Thyroid gland (tissue), 4 donors: ENCODE measurements around the gene IFFO2. TPM values are rescaled to one million over a fixed set of nuclear protein-coding genes. Genes with fewer than 3 reads are reported as not detected.

ENCODE experiments used
- DNase-seq, 2 donors: peaks; one replicate each; pipeline ENCODE4 v3.0.0-alpha.2; 2019
- H3K27ac ChIP-seq, 3 donors: fragments of 200-600 bp; sonication (generic); 1 replicate in 2 of 3; 2 replicates in 1 of 3; pipeline ENCODE4 v1.5.1; 2016 to 2019; ENCODE audit warnings: mild to moderate bottlenecking in 1 of 3, moderate library complexity in 1 of 3
- H3K27me3 ChIP-seq: fragments of 200-600 bp; sonication (generic); one replicate; pipeline ENCODE4 v1.5.1; 2019
- H3K36me3 ChIP-seq, 2 donors: fragments of 200-600 bp; sonication (generic); one replicate each; pipeline ENCODE4 v1.5.1; 2016 to 2019
- H3K4me1 ChIP-seq, 2 donors: fragments of 200-600 bp; sonication (generic); one replicate each; pipeline ENCODE4 v1.5.1; 2017 to 2019
- H3K4me3 ChIP-seq, 3 donors: fragments of 200-600 bp; sonication (generic); replicated peaks in 1 of 3; 1 replicate in 2 of 3; 2 replicates in 1 of 3; pipeline ENCODE4 v1.5.1; 2016; ENCODE audit warnings: mild to moderate bottlenecking in 1 of 3
- H3K9me3 ChIP-seq: fragments of 200-600 bp; sonication (generic); one replicate; pipeline ENCODE4 v1.5.1; 2017
- CTCF ChIP-seq, 6 experiments: fragments of 200-600 bp in 3 of 6; fragments of 450-650 bp in 3 of 6; sonication (generic) in 3 of 6; IDR thresholded peaks; one replicate each; pipeline ENCODE4 v1.5.1; 2016 to 2019; ENCODE audit warnings: antibody characterized with exemption in 6 of 6, mild to moderate bottlenecking in 2 of 6, inconsistent platforms in 1 of 6, moderate library complexity in 1 of 6
- POLR2A ChIP-seq, 2 donors: fragments of 450-650 bp; IDR thresholded peaks; one replicate each; pipeline ENCODE4 v1.6.1; 2017; ENCODE audit warnings: antibody characterized with exemption in 2 of 2, mild to moderate bottlenecking in 2 of 2, moderate library complexity in 1 of 2
- WGBS, 2 donors: methylation state at CpG; one replicate each; pipeline ENCODE4 v1.1.5; 2017; 5-methylcytosine and 5-hydroxymethylcytosine counted together
- intact Hi-C: fragments of 100-400 bp; cut with DNase I; formaldehyde crosslinking; loops from one replicate; pipeline ENCODE4 v1.15.1; 2023
- total RNA-seq, 4 donors: library from RNA; depleted of rRNA; stranded (reverse); fragments of >200 nt; gene quantifications; one replicate each; pipeline ENCODE4 v1.2.3, GENCODE V29; 2016

The IFFO2 gene
- total RNA-seq, 4 donors from 2014 or later = 7.2 to 11.3 (median 10.1) TPM

GRCh38 chr1:18938707-18939070 lies 17.8 kb downstream of the IFFO2 start:
- DNase-seq = no peak
- 33% methylated on average over 1 of the region's 2 CpGs; no CpG with 5 or more reads in 1 of the 2 donors for WGBS, 2 donors
- intact Hi-C loops = no loop called here
- no peaks in the 10 kb centered on the region for H3K9me3 ChIP-seq
- no peaks in the 10 kb centered on the region for H3K36me3 ChIP-seq
- H3K4me3 ChIP-seq = no peak overlapping the region
- no peaks in the 10 kb centered on the region for H3K27me3 ChIP-seq
- H3K27ac ChIP-seq = peak overlapping the region in 2 of 3 donors; percentile 74 to 82
- H3K4me1 ChIP-seq = peaks cover 42 to 73% of the 10 kb centered on the region in 2 donors
- TF ChIP-seq POLR2A (IDR thresholded peaks at IDR 0.05) (no peak), CTCF (IDR thresholded peaks at IDR 0.05) (no peak)

DNA sequence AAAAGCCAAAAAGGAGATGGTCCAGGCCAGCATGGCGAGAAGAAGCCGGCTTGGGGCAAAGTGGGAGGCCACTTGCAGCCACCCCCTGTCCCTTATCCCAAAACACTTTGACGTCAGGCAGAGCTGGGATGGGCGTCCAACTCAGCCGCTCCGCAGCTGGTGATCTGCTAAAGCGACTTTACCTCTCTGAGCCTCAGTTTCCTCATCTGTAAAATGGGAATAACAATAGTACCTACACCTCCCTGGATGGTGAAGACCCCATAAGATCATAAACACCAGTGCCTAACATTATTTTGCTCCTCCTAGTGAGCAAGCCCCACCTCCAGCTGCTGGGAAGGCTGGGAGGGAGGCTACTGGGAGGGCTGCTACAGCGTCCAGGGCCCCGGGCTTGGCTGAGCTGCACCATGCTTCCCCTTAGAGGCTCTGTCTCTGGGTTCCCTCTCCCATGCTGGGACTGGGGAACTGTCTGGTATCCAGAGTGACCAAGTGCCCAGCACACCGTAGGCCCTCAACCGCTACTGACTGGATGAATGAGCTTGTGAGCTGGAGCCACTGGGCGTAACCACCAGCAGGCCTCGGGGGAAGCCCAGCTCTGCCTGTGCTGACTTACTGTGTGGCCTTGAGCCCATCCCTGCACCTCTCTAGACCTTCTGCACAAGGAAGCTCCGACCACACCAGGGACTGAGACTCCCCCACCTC lies 18.3 kb downstream of the IFFO2 start:
- Histone ChIP-seq H3K27me3 (no peaks in the 10 kb centered on the region), H3K27ac (peak overlapping the region in 2 of 3 donors; percentile 74 to 82), H3K4me1 (peaks cover 45 to 78% of the 10 kb centered on the region in 2 donors), H3K4me3 (no peak overlapping the region), H3K36me3 (no peaks in the 10 kb centered on the region), H3K9me3 (no peaks in the 10 kb centered on the region)
- intact Hi-C loops = no loop called here
- 77 to 80% methylated on average over 10 to 11 of the region's 14 CpGs for WGBS, 2 donors
- TF ChIP-seq CTCF (IDR thresholded peaks at IDR 0.05) = no peak
- peak in 1 of 2 donors; percentile 17 for TF ChIP-seq POLR2A (IDR thresholded peaks at IDR 0.05)
- peak; percentile 84 to 87 for DNase-seq

GRCh38 chr1:18937539-18937938 lies 18.9 kb downstream of the IFFO2 start:
- peaks cover 51 to 81% of the 10 kb centered on the region in 2 donors for H3K4me1 ChIP-seq

GRCh38 chr1:18936814-18937481 lies 19.5 kb downstream of the IFFO2 start:
- H3K36me3 ChIP-seq = no peaks in the 10 kb centered on the region
- no peaks in the 10 kb centered on the region for H3K9me3 ChIP-seq
- TF ChIP-seq POLR2A (IDR thresholded peaks at IDR 0.05) (no peak), CTCF (IDR thresholded peaks at IDR 0.05) (no peak)
- H3K4me1 ChIP-seq = peaks cover 52 to 81% of the 10 kb centered on the region in 2 donors
- no peak overlapping the region for H3K4me3 ChIP-seq
- no peak for DNase-seq
- H3K27ac ChIP-seq = peak overlapping the region in 1 of 3 donors; percentile 9
- intact Hi-C loops = no loop called here
- no peaks in the 10 kb centered on the region for H3K27me3 ChIP-seq
- WGBS, 2 donors = 83 to 87% methylated on average over 11 of the region's 11 CpGs

More at GRCh38 chr1:18937539-18937938, 18.9 kb downstream of the IFFO2 start:
- 79 to 90% methylated on average over 4 to 7 of the region's 8 CpGs for WGBS, 2 donors
- Histone ChIP-seq H3K4me3 (no peak overlapping the region), H3K36me3 (no peaks in the 10 kb centered on the region), H3K27me3 (no peaks in the 10 kb centered on the region), H3K27ac (peak overlapping the region in 1 of 3 donors; percentile 5), H3K9me3 (no peaks in the 10 kb centered on the region)
- intact Hi-C loops = no loop called here
- DNase-seq = no peak
- TF ChIP-seq POLR2A (IDR thresholded peaks at IDR 0.05) = no peak
- no peak for TF ChIP-seq CTCF (IDR thresholded peaks at IDR 0.05)

GRCh38 chr1:18936471-18936813 lies 20.0 kb downstream of the IFFO2 start:
- intact Hi-C loops = no loop called here
- no peaks in the 10 kb centered on the region for H3K36me3 ChIP-seq
- no peaks in the 10 kb centered on the region for H3K27me3 ChIP-seq
- no peaks in the 10 kb centered on the region for H3K9me3 ChIP-seq
- no peak for DNase-seq
- H3K4me1 ChIP-seq = peaks cover 52 to 81% of the 10 kb centered on the region in 2 donors
- no peak overlapping the region for H3K4me3 ChIP-seq
- no peak for TF ChIP-seq POLR2A (IDR thresholded peaks at IDR 0.05)
- TF ChIP-seq CTCF (IDR thresholded peaks at IDR 0.05) = no peak
- H3K27ac ChIP-seq = peak overlapping the region in 1 of 3 donors; percentile 9
- 93 to 98% methylated on average over 3 of the region's 3 CpGs for WGBS, 2 donors
